HepG2 (cell line): ENCODE results near the gene GPR15. TPM values are rescaled to one million over a fixed set of nuclear protein-coding genes. Genes with fewer than 3 reads are reported as not detected.
A peak's percentile ranks its signal among the peaks of the same experiment; 100 is the strongest.

Source experiments
- ARNT ChIP-seq: fragments of 450-650 bp; IDR thresholded peaks from 2 replicates; pipeline ENCODE4 v1.6.1; 2017
- ATF6 ChIP-seq: sonication (generic); formaldehyde crosslinking; conservative IDR thresholded peaks from 2 replicates; pipeline ENCODE4 v1.4.0; 2020; ENCODE audit warnings: missing genetic modification reagents
- GPBP1L1 ChIP-seq: sonication (generic); formaldehyde crosslinking; IDR thresholded peaks from 2 replicates; pipeline ENCODE4 v1.5.0; 2020; ENCODE audit warnings: mild to moderate bottlenecking, missing genetic modification reagents
- HES4 ChIP-seq: sonication (generic); formaldehyde crosslinking; IDR thresholded peaks from 2 replicates; pipeline ENCODE4 v1.9.0; 2021; ENCODE audit warnings: mild to moderate bottlenecking, missing genetic modification reagents, borderline replicate concordance
- MED13 ChIP-seq: sonication (generic); formaldehyde crosslinking; IDR thresholded peaks from 2 replicates; pipeline ENCODE4 v1.5.0; 2020; ENCODE audit warnings: missing genetic modification reagents
- MTA1 ChIP-seq: sonication (generic); formaldehyde crosslinking; IDR thresholded peaks from 2 replicates; pipeline ENCODE4 v1.4.0; 2020; ENCODE audit warnings: missing genetic modification reagents, mild to moderate bottlenecking, borderline replicate concordance
- MTA3 ChIP-seq: sonication (generic); formaldehyde crosslinking; IDR thresholded peaks from 2 replicates; pipeline ENCODE4 v1.4.0; 2020; ENCODE audit warnings: missing genetic modification reagents
- MYC ChIP-seq: sonication (generic); formaldehyde crosslinking; IDR thresholded peaks from 2 replicates; pipeline ENCODE4 v1.9.0; 2021; ENCODE audit warnings: missing genetic modification reagents, borderline replicate concordance
- NCOR1 ChIP-seq: fragments of 200-600 bp; sonication (generic); IDR thresholded peaks from 2 replicates; pipeline ENCODE4 v1.7.0; 2017; ENCODE audit warnings: antibody characterized with exemption, low read length, borderline replicate concordance
- REST ChIP-seq, 2 experiments: IDR thresholded peaks; 2 replicates each; pipeline ENCODE4 v1.6.1; 2011 to 2012; ENCODE audit warnings: low read length in 2 of 2, borderline replicate concordance in 1 of 2, low read depth in 1 of 2, mild to moderate bottlenecking in 1 of 2, moderate library complexity in 1 of 2
- SNAI1 ChIP-seq: sonication (generic); formaldehyde crosslinking; IDR thresholded peaks from 2 replicates; pipeline ENCODE4 v1.5.0; 2020; ENCODE audit warnings: mild to moderate bottlenecking, missing genetic modification reagents, borderline replicate concordance
- SOX6 ChIP-seq, 2 experiments: fragments of 450-650 bp in 1 of 2; sonication (generic) in 1 of 2; formaldehyde crosslinking in 1 of 2; IDR thresholded peaks; 2 replicates each; pipeline versions ENCODE4 v1.4.0 to v1.6.1; 2017 to 2020; ENCODE audit warnings: antibody characterized with exemption in 1 of 2, mild to moderate bottlenecking in 1 of 2, missing genetic modification reagents in 1 of 2
- SUZ12 ChIP-seq: fragments of 150-350 bp; IDR thresholded peaks from 2 replicates; pipeline ENCODE4 v1.6.1; 2014; ENCODE audit warnings: low read depth, low read length
- ZNF30 ChIP-seq: sonication (generic); formaldehyde crosslinking; IDR thresholded peaks from 2 replicates; pipeline ENCODE4 v1.5.0; 2020; ENCODE audit warnings: mild to moderate bottlenecking, missing genetic modification reagents
- ZNF354B ChIP-seq: sonication (generic); formaldehyde crosslinking; IDR thresholded peaks from 2 replicates; pipeline ENCODE4 v1.8.0; 2022; ENCODE audit warnings: mild to moderate bottlenecking, missing genetic modification reagents
- ZNF362 ChIP-seq: sonication (generic); formaldehyde crosslinking; IDR thresholded peaks from 2 replicates; pipeline ENCODE4 v1.4.0; 2020; ENCODE audit warnings: missing genetic modification reagents, mild to moderate bottlenecking, borderline replicate concordance
- ZNF446 ChIP-seq: sonication (generic); formaldehyde crosslinking; IDR thresholded peaks from 2 replicates; pipeline ENCODE4 v1.5.0; 2020; ENCODE audit warnings: mild to moderate bottlenecking, missing genetic modification reagents
- ZNF460 ChIP-seq: sonication (generic); formaldehyde crosslinking; IDR thresholded peaks from 2 replicates; pipeline ENCODE4 v1.5.1; 2020; ENCODE audit warnings: missing genetic modification reagents, mild to moderate bottlenecking, borderline replicate concordance
- ZSCAN30 ChIP-seq: sonication (generic); formaldehyde crosslinking; IDR thresholded peaks from 2 replicates; pipeline ENCODE4 v1.5.0; 2020; ENCODE audit warnings: mild to moderate bottlenecking, missing genetic modification reagents
- polyA plus RNA-seq, 8 experiments: library from polyadenylated mRNA; depleted of rRNA in 3 of 8; stranded (reverse) in 7 of 8; unstranded in 1 of 8; fragments of >200 nt; fragmentation: Illumina TruSeq in 4 of 8; extraction: Trizol in 4 of 8; gene quantifications; 2 replicates each; pipeline versions ENCODE4 v1.2.1 to v1.2.3, GENCODE V29; 2011 to 2016; ENCODE audit warnings: low read depth in 4 of 8, missing spikeins in 1 of 8, mixed read lengths in 1 of 8; ENCODE audit not compliant: insufficient read depth in 1 of 8
- total RNA-seq, 5 experiments: library from RNA; depleted of rRNA; stranded (reverse); fragments of >200 nt; fragmentation: Illumina TruSeq; extraction: Trizol; gene quantifications; 2 replicates each; pipeline ENCODE4 v1.2.3, GENCODE V29; 2016; ENCODE audit warnings: low read depth in 1 of 5

The GPR15 gene
- total and polyA plus RNA-seq, 2 of the 13 experiments (the other 11 are each of a cell fraction or from before 2014, with no cell fraction given), result not detected

- TF ChIP-seq ARNT, result no peak
- no peak for TF ChIP-seq ZNF354B (CRISPR knock-in tag)
- no peak for TF ChIP-seq MED13 (CRISPR knock-in tag)
- TF ChIP-seq ZNF30 (CRISPR knock-in tag), result no peak
- TF ChIP-seq ZNF362, result no peak
- peak; percentile 41; the same call in 1 of the 2 replicates for TF ChIP-seq MYC (CRISPR knock-in tag)
- no peak for TF ChIP-seq MTA3 (CRISPR knock-in tag)
- TF ChIP-seq ZNF460 (CRISPR knock-in tag), result no peak; the same call in 1 of the 2 replicates
- no peak for TF ChIP-seq ZSCAN30 (CRISPR knock-in tag)
- no peak for TF ChIP-seq SNAI1 (CRISPR knock-in tag)
- no peak for TF ChIP-seq HES4 (CRISPR knock-in tag)
- TF ChIP-seq REST (IDR thresholded peaks at IDR 0.05; ENCODE audit: borderline replicate concordance in 1 of 2, low read depth in 1 of 2, low read length in 2 of 2), result peak in 1 of 2 experiments; percentile 19; a peak in 1 of 4 replicates
- TF ChIP-seq ATF6 (CRISPR knock-in tag), result no peak
- no peak for TF ChIP-seq GPBP1L1 (CRISPR knock-in tag)
- TF ChIP-seq ZNF446 (CRISPR knock-in tag), result peak; percentile 51; the same call in 1 of the 2 replicates
- TF ChIP-seq SUZ12, result peak; percentile 88
- TF ChIP-seq MTA1 (CRISPR knock-in tag), result peak; percentile 63; the same call in 1 of the 2 replicates
- TF ChIP-seq NCOR1, result no peak
- no peak for TF ChIP-seq SOX6 (IDR thresholded peaks at IDR 0.05)
- peak; percentile 19; the same call in 1 of the 2 replicates for TF ChIP-seq SOX6 (CRISPR knock-in tag; IDR thresholded peaks at IDR 0.05)
These were observed 9.1 kb upstream of the GPR15 start, which contains the start of gene CLDND1 (continued) for GRCh38 chr3:98522544-98523281.
